Coronary artery (tissue), 2 donors: Measurements from ENCODE around the gene RPH3AL.
"Not testable (repeated sequence)": the region's sequence is repeated elsewhere in the genome, so short reads cannot be mapped to it uniquely, and the experiment has no call there.

ENCODE experiments used
- DNase-seq: peaks from one replicate; pipeline ENCODE4 v3.0.0-alpha.2; 2017; ENCODE audit warnings: low spot score
- H3K27ac ChIP-seq, 2 donors: fragments of 200-600 bp; sonication (generic); one replicate each; pipeline ENCODE4 v1.5.1; 2016 to 2019
- H3K4me3 ChIP-seq: fragments of 200-600 bp; sonication (generic); 2 replicates; pipeline ENCODE4 v1.5.1; 2016; ENCODE audit warnings: mild to moderate bottlenecking, moderate library complexity
- TF ChIP-seq, protein P1 (sequence below): fragments of 200-600 bp; sonication (generic); IDR thresholded peaks from one replicate; pipeline ENCODE4 v1.5.1; 2019; ENCODE audit warnings: antibody characterized with exemption

The RPH3AL gene

DNA sequence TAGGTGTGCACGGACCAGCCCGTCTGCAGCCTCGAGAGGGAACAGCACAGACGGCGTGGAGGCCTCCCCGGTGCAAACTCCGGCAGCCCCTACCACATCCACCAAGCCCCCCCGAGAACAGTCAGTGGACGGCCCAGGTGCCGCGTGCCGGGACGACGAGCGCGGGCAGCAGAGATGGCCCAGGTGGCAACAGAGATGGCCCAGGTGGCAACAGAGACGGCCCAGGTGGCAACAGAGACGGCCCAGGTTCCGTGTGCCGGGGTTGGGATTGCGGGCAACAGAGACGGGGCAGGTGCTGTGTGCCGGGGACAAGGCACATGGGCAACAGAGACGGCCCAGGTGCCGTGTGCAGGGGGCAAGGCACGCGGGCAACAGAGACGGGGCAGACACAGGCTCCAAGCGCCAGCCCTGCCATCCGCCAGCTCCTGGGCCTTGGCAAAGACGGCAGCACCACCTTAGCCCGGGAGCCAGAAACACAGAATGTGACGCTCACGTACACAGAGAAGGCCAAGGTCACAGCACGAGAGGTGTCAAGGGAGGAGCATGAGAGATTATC lies 31.1 kb downstream of the RPH3AL start:
- TF ChIP-seq, protein P1, sequence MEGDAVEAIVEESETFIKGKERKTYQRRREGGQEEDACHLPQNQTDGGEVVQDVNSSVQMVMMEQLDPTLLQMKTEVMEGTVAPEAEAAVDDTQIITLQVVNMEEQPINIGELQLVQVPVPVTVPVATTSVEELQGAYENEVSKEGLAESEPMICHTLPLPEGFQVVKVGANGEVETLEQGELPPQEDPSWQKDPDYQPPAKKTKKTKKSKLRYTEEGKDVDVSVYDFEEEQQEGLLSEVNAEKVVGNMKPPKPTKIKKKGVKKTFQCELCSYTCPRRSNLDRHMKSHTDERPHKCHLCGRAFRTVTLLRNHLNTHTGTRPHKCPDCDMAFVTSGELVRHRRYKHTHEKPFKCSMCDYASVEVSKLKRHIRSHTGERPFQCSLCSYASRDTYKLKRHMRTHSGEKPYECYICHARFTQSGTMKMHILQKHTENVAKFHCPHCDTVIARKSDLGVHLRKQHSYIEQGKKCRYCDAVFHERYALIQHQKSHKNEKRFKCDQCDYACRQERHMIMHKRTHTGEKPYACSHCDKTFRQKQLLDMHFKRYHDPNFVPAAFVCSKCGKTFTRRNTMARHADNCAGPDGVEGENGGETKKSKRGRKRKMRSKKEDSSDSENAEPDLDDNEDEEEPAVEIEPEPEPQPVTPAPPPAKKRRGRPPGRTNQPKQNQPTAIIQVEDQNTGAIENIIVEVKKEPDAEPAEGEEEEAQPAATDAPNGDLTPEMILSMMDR = no peak
- H3K4me3 ChIP-seq = no peak overlapping the region
- no peak overlapping the region for H3K27ac ChIP-seq
- no peak for DNase-seq

DNA sequence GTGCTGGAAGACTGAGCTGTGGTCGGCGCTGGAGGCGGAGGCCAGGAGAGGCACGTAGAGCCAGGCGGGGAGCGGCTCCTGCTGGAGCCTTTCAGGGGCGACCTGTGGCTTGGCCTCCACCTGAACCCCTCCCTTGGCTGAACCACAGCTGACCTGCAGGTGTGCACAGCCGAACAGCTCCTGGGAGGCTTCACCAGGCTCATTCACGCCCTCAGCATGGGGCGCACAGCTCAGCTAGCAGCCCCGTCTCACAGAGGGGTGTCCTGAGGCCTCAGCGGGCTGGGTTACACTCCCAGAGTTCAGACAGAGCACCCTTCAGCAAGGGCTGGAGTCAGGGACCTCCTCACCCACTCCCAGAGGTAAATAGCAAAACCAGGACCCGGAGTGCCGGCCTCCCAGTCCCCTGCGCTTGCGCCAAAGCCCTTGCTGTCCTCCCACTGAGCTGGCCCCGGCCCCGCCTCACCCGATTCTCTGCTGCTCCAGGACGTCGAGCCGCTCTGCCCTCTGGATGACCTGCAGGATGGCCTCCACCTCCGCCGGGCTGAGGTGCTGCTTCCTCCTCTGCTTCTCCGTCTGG lies 31.7 kb downstream of the RPH3AL start:
- Histone ChIP-seq H3K4me3 (no peak overlapping the region), H3K27ac (no peak overlapping the region)
- no peak for DNase-seq
- TF ChIP-seq, protein P1 = no peak

GRCh38 chr17:320139-320538 lies 32.5 kb downstream of the RPH3AL start:
- Histone ChIP-seq H3K27ac (no peak overlapping the region), H3K4me3 (no peak overlapping the region)
- DNase-seq = no peak
- TF ChIP-seq, protein P1 = no peak

- TF ChIP-seq, protein P1 = no peak
- no peak overlapping the region for H3K4me3 ChIP-seq
- no peak for DNase-seq
- H3K27ac ChIP-seq = no peak overlapping the region
Measured at GRCh38 chr17:319266-319665, 33.3 kb downstream of the RPH3AL start.

- not testable (repeated sequence) for H3K27ac ChIP-seq, H3K4me3 ChIP-seq, DNase-seq
Measured at GRCh38 chr17:317070-317469, 35.5 kb downstream of the RPH3AL start.

- not testable (repeated sequence) for H3K4me3 ChIP-seq, H3K27ac ChIP-seq, DNase-seq
Measured at GRCh38 chr17:315399-315798, 37.2 kb downstream of the RPH3AL start.

DNA sequence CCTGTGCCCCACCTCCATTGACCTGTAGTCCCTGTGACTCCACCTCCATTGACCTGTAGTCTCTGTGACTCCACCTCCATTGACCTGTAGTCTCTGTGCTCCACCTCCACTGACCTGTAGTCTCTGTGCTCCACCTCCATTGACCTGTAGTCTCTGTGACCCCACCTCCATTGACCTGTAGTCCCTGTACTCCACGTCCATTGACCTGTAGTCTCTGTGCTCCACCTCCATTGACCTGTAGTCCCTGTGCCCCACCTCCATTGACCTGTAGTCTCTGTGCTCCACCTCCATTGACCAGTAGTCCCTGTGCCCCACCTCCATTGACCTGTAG lies 38.0 kb downstream of the RPH3AL start:
- not testable (repeated sequence) for DNase-seq, H3K4me3 ChIP-seq, H3K27ac ChIP-seq

- Histone ChIP-seq H3K4me3 (no peak overlapping the region), H3K27ac (no peak overlapping the region)
- no peak for DNase-seq
- TF ChIP-seq, protein P1 = no peak
Measured at GRCh38 chr17:313911-314613, 38.5 kb downstream of the RPH3AL start.
